Chondrocyte (in vitro differentiated cells): ENCODE measurements around the gene UBE2O. TPM values are rescaled to one million over a fixed set of nuclear protein-coding genes. Genes with fewer than 3 reads are reported as not detected.

Source experiments
- DNase-seq: peaks from one replicate; pipeline ENCODE4 v3.0.0; 2021; ENCODE audit warnings: mixed read lengths, low spot score
- H3K27ac Mint-ChIP-seq: one replicate; pipeline ENCODE4 v1.8.0; 2021; ENCODE audit warnings: mild to moderate bottlenecking, moderate library complexity, mixed read lengths; ENCODE audit not compliant: unreplicated experiment
- H3K27me3 Mint-ChIP-seq: 2 replicates; pipeline ENCODE4 v1.8.0; 2021; ENCODE audit warnings: low read depth, mixed read lengths
- H3K36me3 Mint-ChIP-seq: 2 replicates; pipeline ENCODE4 v1.8.0; 2021; ENCODE audit warnings: low read depth, mixed read lengths
- H3K4me1 Mint-ChIP-seq: 2 replicates; pipeline ENCODE4 v1.8.0; 2021; ENCODE audit warnings: low read depth, mild to moderate bottlenecking, mixed read lengths
- H3K4me3 Mint-ChIP-seq: one replicate; pipeline ENCODE4 v1.8.0; 2021; ENCODE audit warnings: mild to moderate bottlenecking, moderate library complexity, mixed read lengths; ENCODE audit not compliant: unreplicated experiment
- H3K9me3 Mint-ChIP-seq: 2 replicates; pipeline ENCODE4 v1.8.0; 2021; ENCODE audit warnings: low read depth, mixed read lengths
- CTCF ChIP-seq: fragments of 200-600 bp; sonication (generic); IDR thresholded peaks from 2 replicates; pipeline ENCODE4 v1.5.0; 2021; ENCODE audit warnings: antibody characterized with exemption, mild to moderate bottlenecking, moderate library complexity
- total RNA-seq: library from RNA; stranded (reverse); gene quantifications from 3 replicates; pipeline ENCODE4 v1.2.1, GENCODE V29; 2021

The UBE2O gene
- total RNA-seq, 1 donor from 2014 or later, result 22.1 TPM

GRCh38 chr17:76473541-76473985 lies 20.6 kb upstream of the UBE2O start:
- Mint-ChIP-seq H3K9me3 (no peaks in the 10 kb centered on the region), H3K27ac (no peak overlapping the region), H3K27me3 (no peaks in the 10 kb centered on the region), H3K4me3 (no peak overlapping the region), H3K36me3 (no peaks in the 10 kb centered on the region), H3K4me1 (no peaks in the 10 kb centered on the region)
- peak; percentile 90 for DNase-seq
- peak; percentile 65 for TF ChIP-seq CTCF

GRCh38 chr17:76472726-76473125 lies 19.8 kb upstream of the UBE2O start:
- no peak for TF ChIP-seq CTCF
- H3K27ac Mint-ChIP-seq, result no peak overlapping the region
- H3K9me3 Mint-ChIP-seq, result no peaks in the 10 kb centered on the region
- H3K27me3 Mint-ChIP-seq, result no peaks in the 10 kb centered on the region
- no peaks in the 10 kb centered on the region for H3K4me1 Mint-ChIP-seq
- H3K36me3 Mint-ChIP-seq, result no peaks in the 10 kb centered on the region
- no peak for DNase-seq
- H3K4me3 Mint-ChIP-seq, result no peak overlapping the region

GRCh38 chr17:76472258-76472645 lies 19.3 kb upstream of the UBE2O start:
- Mint-ChIP-seq H3K27me3 (no peaks in the 10 kb centered on the region), H3K27ac (no peak overlapping the region)
- DNase-seq, result no peak

GRCh38 chr17:76471498-76472257 lies 18.7 kb upstream of the UBE2O start:
- Mint-ChIP-seq H3K9me3 (no peaks in the 10 kb centered on the region), H3K36me3 (no peaks in the 10 kb centered on the region), H3K4me1 (no peaks in the 10 kb centered on the region), H3K4me3 (no peak overlapping the region), H3K27me3 (no peaks in the 10 kb centered on the region), H3K27ac (no peak overlapping the region)
- no peak for TF ChIP-seq CTCF
- no peak for DNase-seq

More at GRCh38 chr17:76472258-76472645, 19.3 kb upstream of the UBE2O start:
- H3K4me1 Mint-ChIP-seq, result no peaks in the 10 kb centered on the region
- H3K36me3 Mint-ChIP-seq, result no peaks in the 10 kb centered on the region
- no peak for TF ChIP-seq CTCF
- H3K4me3 Mint-ChIP-seq, result no peak overlapping the region
- H3K9me3 Mint-ChIP-seq, result no peaks in the 10 kb centered on the region

GRCh38 chr17:76469991-76470739 lies 17.2 kb upstream of the UBE2O start:
- TF ChIP-seq CTCF, result no peak
- Mint-ChIP-seq H3K4me1 (peaks cover 3% of the 10 kb centered on the region), H3K4me3 (no peak overlapping the region), H3K9me3 (no peaks in the 10 kb centered on the region), H3K27ac (no peak overlapping the region), H3K36me3 (no peaks in the 10 kb centered on the region), H3K27me3 (no peaks in the 10 kb centered on the region)
- no peak for DNase-seq
